ENCODE results near the gene HEATR5B.

HEATR5B gene

GRCh38 chr2:37119157-37119556 is 35.0 kb upstream of the HEATR5B start:
- H4K20me1 ChIP-seq (ENCODE audit: low read depth, low read length) = no peaks in the 10 kb centered on the region
- no peaks in the 10 kb centered on the region for H3K9me3 ChIP-seq (ENCODE audit: insufficient read depth, low read length)
- H3K27ac ChIP-seq (ENCODE audit: low read depth, low read length) = no peak overlapping the region
- TF ChIP-seq CTCF (IDR thresholded peaks at IDR 0.05; ENCODE audit: insufficient read depth, low read length, poor library complexity, severe bottlenecking) (no peak), EZH2phosphoT487 (conservative IDR thresholded peaks at IDR 0.05; ENCODE audit: low read length) (no peak)
- no peak overlapping the region for H3K9ac ChIP-seq (ENCODE audit: low read length)
- no peaks in the 10 kb centered on the region for H3K9me2 ChIP-seq (replicated peaks; ENCODE audit: insufficient read depth, low read length)
- no peak overlapping the region for H3K4me2 ChIP-seq (ENCODE audit: low read depth, low read length, poor library complexity, severe bottlenecking)
- H3K27me3 ChIP-seq (ENCODE audit: low read length) = no peaks in the 10 kb centered on the region
- no peaks in the 10 kb centered on the region for H3K36me3 ChIP-seq (ENCODE audit: low read length)
- H3F3A ChIP-seq (ENCODE audit: insufficient read depth) = no peaks in the 10 kb centered on the region
- H2AFZ ChIP-seq (ENCODE audit: low read depth, low read length, severe bottlenecking) = no peak overlapping the region
- H3K79me2 ChIP-seq (ENCODE audit: insufficient read depth, low read length) = no peaks in the 10 kb centered on the region
- no peak overlapping the region for H3K4me3 ChIP-seq (ENCODE audit: insufficient read depth, low read length, poor library complexity, severe bottlenecking)

GRCh38 chr2:37117566-37117965 is 33.4 kb upstream of the HEATR5B start:
- H4K20me1 ChIP-seq (ENCODE audit: low read depth, low read length) = no peaks in the 10 kb centered on the region
- H3K36me3 ChIP-seq (ENCODE audit: low read length) = no peaks in the 10 kb centered on the region
- H3K9ac ChIP-seq (ENCODE audit: low read length) = no peak overlapping the region
- H3F3A ChIP-seq (ENCODE audit: insufficient read depth) = no peaks in the 10 kb centered on the region
- H3K79me2 ChIP-seq (ENCODE audit: insufficient read depth, low read length) = no peaks in the 10 kb centered on the region
- H2AFZ ChIP-seq (ENCODE audit: low read depth, low read length, severe bottlenecking) = no peak overlapping the region
- TF ChIP-seq CTCF (IDR thresholded peaks at IDR 0.05; ENCODE audit: insufficient read depth, low read length, poor library complexity, severe bottlenecking) = no peak
- no peak for TF ChIP-seq EZH2phosphoT487 (conservative IDR thresholded peaks at IDR 0.05; ENCODE audit: low read length)
- H3K4me3 ChIP-seq (ENCODE audit: insufficient read depth, low read length, poor library complexity, severe bottlenecking) = no peak overlapping the region
- H3K4me2 ChIP-seq (ENCODE audit: low read depth, low read length, poor library complexity, severe bottlenecking) = no peak overlapping the region
- H3K27me3 ChIP-seq (ENCODE audit: low read length) = no peaks in the 10 kb centered on the region
- H3K9me3 ChIP-seq (ENCODE audit: insufficient read depth, low read length) = no peaks in the 10 kb centered on the region
- H3K9me2 ChIP-seq (replicated peaks; ENCODE audit: insufficient read depth, low read length) = no peaks in the 10 kb centered on the region
- H3K27ac ChIP-seq (ENCODE audit: low read depth, low read length) = no peak overlapping the region

- no peak overlapping the region for H3K9ac ChIP-seq (ENCODE audit: low read length)
- H3K27ac ChIP-seq (ENCODE audit: low read depth, low read length) = no peak overlapping the region
- no peaks in the 10 kb centered on the region for H3F3A ChIP-seq (ENCODE audit: insufficient read depth)
- TF ChIP-seq CTCF (IDR thresholded peaks at IDR 0.05; ENCODE audit: insufficient read depth, low read length, poor library complexity, severe bottlenecking) (no peak), EZH2phosphoT487 (conservative IDR thresholded peaks at IDR 0.05; ENCODE audit: low read length) (no peak)
- H4K20me1 ChIP-seq (ENCODE audit: low read depth, low read length) = no peaks in the 10 kb centered on the region
- H3K4me2 ChIP-seq (ENCODE audit: low read depth, low read length, poor library complexity, severe bottlenecking) = no peak overlapping the region
- H3K36me3 ChIP-seq (ENCODE audit: low read length) = no peaks in the 10 kb centered on the region
- H3K4me3 ChIP-seq (ENCODE audit: insufficient read depth, low read length, poor library complexity, severe bottlenecking) = no peak overlapping the region
- H3K79me2 ChIP-seq (ENCODE audit: insufficient read depth, low read length) = no peaks in the 10 kb centered on the region
- no peak overlapping the region for H2AFZ ChIP-seq (ENCODE audit: low read depth, low read length, severe bottlenecking)
- H3K27me3 ChIP-seq (ENCODE audit: low read length) = no peaks in the 10 kb centered on the region
- H3K9me2 ChIP-seq (replicated peaks; ENCODE audit: insufficient read depth, low read length) = no peaks in the 10 kb centered on the region
- H3K9me3 ChIP-seq (ENCODE audit: insufficient read depth, low read length) = no peaks in the 10 kb centered on the region
Measured at GRCh38 chr2:37111958-37112357, 27.8 kb upstream of the HEATR5B start.
